Right lobe of liver (tissue), 4 donors: Measurements from ENCODE around the gene RAD51C.

Experiments used
- POLR2A ChIP-seq: fragments of 450-650 bp; IDR thresholded peaks from one replicate; pipeline ENCODE4 v1.6.1; 2017; ENCODE audit warnings: antibody characterized with exemption, mild to moderate bottlenecking
- TF ChIP-seq, protein P1 (sequence below), 4 donors: fragments of 200-600 bp in 3 of 4; fragments of 450-650 bp in 1 of 4; IDR thresholded peaks; one replicate each; pipeline versions ENCODE4 v1.5.1 to v1.8.0; 2016 to 2022; ENCODE audit warnings: antibody characterized with exemption in 4 of 4, mild to moderate bottlenecking in 2 of 4
- donor health status: DM: no; HTN: no; CAD: no.
- donor health status: DM: no; HTN: no; CAD: no.
- donor health status: DM: no; HTN: yes; CAD: no.

DNA sequence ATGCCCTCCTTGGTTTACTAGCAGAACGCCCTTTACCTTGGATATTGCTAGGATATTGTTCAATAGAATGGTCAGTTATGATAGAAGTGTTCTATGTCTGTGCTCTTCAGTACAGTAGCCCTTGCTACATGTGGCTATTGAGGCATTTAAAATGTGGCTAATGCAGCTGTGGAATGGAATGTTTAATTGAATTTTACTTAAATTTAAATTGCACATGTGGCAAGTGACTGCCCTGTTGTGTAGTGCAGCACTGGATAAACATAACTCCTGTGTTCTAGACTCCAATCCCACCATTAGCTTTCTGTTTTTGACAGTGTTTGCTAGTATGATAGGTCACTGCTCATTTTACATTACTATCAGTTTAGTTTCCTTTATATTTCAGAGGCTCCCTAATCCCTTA, 29.9 kb downstream of the RAD51C start:
- TF ChIP-seq, protein P1, sequence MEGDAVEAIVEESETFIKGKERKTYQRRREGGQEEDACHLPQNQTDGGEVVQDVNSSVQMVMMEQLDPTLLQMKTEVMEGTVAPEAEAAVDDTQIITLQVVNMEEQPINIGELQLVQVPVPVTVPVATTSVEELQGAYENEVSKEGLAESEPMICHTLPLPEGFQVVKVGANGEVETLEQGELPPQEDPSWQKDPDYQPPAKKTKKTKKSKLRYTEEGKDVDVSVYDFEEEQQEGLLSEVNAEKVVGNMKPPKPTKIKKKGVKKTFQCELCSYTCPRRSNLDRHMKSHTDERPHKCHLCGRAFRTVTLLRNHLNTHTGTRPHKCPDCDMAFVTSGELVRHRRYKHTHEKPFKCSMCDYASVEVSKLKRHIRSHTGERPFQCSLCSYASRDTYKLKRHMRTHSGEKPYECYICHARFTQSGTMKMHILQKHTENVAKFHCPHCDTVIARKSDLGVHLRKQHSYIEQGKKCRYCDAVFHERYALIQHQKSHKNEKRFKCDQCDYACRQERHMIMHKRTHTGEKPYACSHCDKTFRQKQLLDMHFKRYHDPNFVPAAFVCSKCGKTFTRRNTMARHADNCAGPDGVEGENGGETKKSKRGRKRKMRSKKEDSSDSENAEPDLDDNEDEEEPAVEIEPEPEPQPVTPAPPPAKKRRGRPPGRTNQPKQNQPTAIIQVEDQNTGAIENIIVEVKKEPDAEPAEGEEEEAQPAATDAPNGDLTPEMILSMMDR (IDR thresholded peaks at IDR 0.05): no peak
- TF ChIP-seq POLR2A: no peak
